Activated CD8-positive, alpha-beta T cell treated with anti-CD3 and anti-CD28 coated beads for 36 hours (primary cell): ENCODE measurements around the gene PDCD10. TPM values are rescaled to one million over a fixed set of nuclear protein-coding genes. Genes with fewer than 3 reads are reported as not detected.

Experiments used
- ATAC-seq: fragments of 200-7000 bp; cut with Tn5 transposase; one replicate; pipeline ENCODE4 v1.10.0; 2021; ENCODE audit warnings: mild to moderate bottlenecking, moderate library complexity
- CTCF ChIA-PET: fragments of 350-600 bp; sonication (Branson Sonifier 250); formaldehyde crosslinking; loops from one replicate; lab custom pipeline; 2021; ENCODE audit warnings: antibody characterized with exemption; lab: Charles Lee
- POLR2A ChIA-PET: fragments of 350-600 bp; sonication (Branson Sonifier 250); formaldehyde crosslinking; loops from one replicate; lab custom pipeline; 2021; ENCODE audit warnings: antibody characterized with exemption; lab: Charles Lee
- DNase-seq: peaks from one replicate; pipeline ENCODE4 v3.0.0-alpha.2; 2020
- H3K27ac Mint-ChIP-seq: one replicate; pipeline ENCODE4 v1.8.0; 2021; ENCODE audit warnings: mild to moderate bottlenecking, mixed read lengths
- H3K27me3 Mint-ChIP-seq: one replicate; pipeline ENCODE4 v1.8.0; 2021; ENCODE audit warnings: mixed read lengths
- H3K36me3 Mint-ChIP-seq: one replicate; pipeline ENCODE4 v1.8.0; 2021; ENCODE audit warnings: low read depth, mixed read lengths
- H3K4me1 Mint-ChIP-seq: one replicate; pipeline ENCODE4 v1.8.0; 2021; ENCODE audit warnings: low read depth, mixed read lengths
- H3K4me3 Mint-ChIP-seq: one replicate; pipeline ENCODE4 v1.8.0; 2021; ENCODE audit warnings: mild to moderate bottlenecking, moderate library complexity, mixed read lengths
- H3K9me3 Mint-ChIP-seq: one replicate; pipeline ENCODE4 v1.8.0; 2021; ENCODE audit warnings: mixed read lengths
- intact Hi-C: fragments of 100-400 bp; cut with micrococcal nuclease; formaldehyde crosslinking; loops from one replicate; pipeline ENCODE4 v1.10.0; 2022
- total RNA-seq, 2 experiments: library from RNA; stranded (reverse); gene quantifications; one replicate each; pipeline ENCODE4 v1.2.3, GENCODE V29; 2021
- TF ChIP-seq, protein P1 (sequence below): fragments of 200-600 bp; IDR thresholded peaks from one replicate; pipeline ENCODE4 v1.8.0; 2022; ENCODE audit warnings: antibody characterized with exemption, mild to moderate bottlenecking

PDCD10 gene
- total RNA-seq, 2 experiments from 2014 or later: 68.9 to 74.0 TPM

GRCh38 chr3:167684388-167684993 lies 50.2 kb downstream of the PDCD10 start:
- POLR2A ChIA-PET: no interaction called here
- H3K4me1 Mint-ChIP-seq: peaks cover 5% of the 10 kb centered on the region
- H3K9me3 Mint-ChIP-seq: no peaks in the 10 kb centered on the region
- peaks cover 19% of the 10 kb centered on the region for H3K36me3 Mint-ChIP-seq
- H3K4me3 Mint-ChIP-seq: no peak overlapping the region
- no peaks in the 10 kb centered on the region for H3K27me3 Mint-ChIP-seq
- no peak overlapping the region for H3K27ac Mint-ChIP-seq
- intact Hi-C loops: loop anchor here (5.0 kb wide), 1 partner anchor 302 kb away; the partner anchor contains the start of gene ZBBX
- TF ChIP-seq, protein P1, sequence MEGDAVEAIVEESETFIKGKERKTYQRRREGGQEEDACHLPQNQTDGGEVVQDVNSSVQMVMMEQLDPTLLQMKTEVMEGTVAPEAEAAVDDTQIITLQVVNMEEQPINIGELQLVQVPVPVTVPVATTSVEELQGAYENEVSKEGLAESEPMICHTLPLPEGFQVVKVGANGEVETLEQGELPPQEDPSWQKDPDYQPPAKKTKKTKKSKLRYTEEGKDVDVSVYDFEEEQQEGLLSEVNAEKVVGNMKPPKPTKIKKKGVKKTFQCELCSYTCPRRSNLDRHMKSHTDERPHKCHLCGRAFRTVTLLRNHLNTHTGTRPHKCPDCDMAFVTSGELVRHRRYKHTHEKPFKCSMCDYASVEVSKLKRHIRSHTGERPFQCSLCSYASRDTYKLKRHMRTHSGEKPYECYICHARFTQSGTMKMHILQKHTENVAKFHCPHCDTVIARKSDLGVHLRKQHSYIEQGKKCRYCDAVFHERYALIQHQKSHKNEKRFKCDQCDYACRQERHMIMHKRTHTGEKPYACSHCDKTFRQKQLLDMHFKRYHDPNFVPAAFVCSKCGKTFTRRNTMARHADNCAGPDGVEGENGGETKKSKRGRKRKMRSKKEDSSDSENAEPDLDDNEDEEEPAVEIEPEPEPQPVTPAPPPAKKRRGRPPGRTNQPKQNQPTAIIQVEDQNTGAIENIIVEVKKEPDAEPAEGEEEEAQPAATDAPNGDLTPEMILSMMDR: peak; percentile 83
- CTCF ChIA-PET: interaction anchor here (0.7 to 3.2 kb wide), 22 partner anchors 9 to 305 kb away, joined by 3 to 25 read pairs (median 4); partner anchors contain the start of genes PDCD10, SERPINI1, WDR49 and ZBBX
- DNase-seq (peak; percentile 61), ATAC-seq (peak; percentile 74)

DNA sequence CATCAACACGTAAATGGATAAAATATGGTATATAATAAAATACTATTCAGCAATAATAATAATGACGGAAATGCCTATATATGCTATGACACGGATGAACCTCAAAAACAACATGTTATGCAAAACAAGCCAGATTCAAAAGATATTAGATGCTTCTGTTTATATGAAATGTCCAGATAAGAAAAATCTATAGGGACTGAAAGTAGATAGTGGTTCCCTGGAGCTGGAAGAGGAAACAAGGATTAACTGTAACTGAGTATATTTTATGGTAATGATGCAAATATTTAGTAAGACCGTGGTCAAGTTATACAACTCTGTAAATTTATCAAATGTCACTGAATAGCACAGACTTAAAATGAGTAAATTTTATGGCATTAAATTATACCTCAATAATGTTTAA lies 55.2 kb downstream of the PDCD10 start:
- no peaks in the 10 kb centered on the region for H3K27me3 Mint-ChIP-seq
- ATAC-seq (no peak), DNase-seq (no peak)
- no peaks in the 10 kb centered on the region for H3K4me1 Mint-ChIP-seq
- ChIA-PET POLR2A (no interaction called here), CTCF (no interaction called here)
- peaks cover 51% of the 10 kb centered on the region for H3K36me3 Mint-ChIP-seq
- H3K4me3 Mint-ChIP-seq: no peak overlapping the region
- no peak overlapping the region for H3K27ac Mint-ChIP-seq
- H3K9me3 Mint-ChIP-seq: peaks cover 5% of the 10 kb centered on the region
- TF ChIP-seq, protein P1: no peak
- intact Hi-C loops: no loop called here

- H3K4me3 Mint-ChIP-seq: no peak overlapping the region
- H3K27me3 Mint-ChIP-seq: no peaks in the 10 kb centered on the region
- TF ChIP-seq, protein P1: no peak
- no peak overlapping the region for H3K27ac Mint-ChIP-seq
- H3K36me3 Mint-ChIP-seq: peaks cover 59% of the 10 kb centered on the region
- POLR2A ChIA-PET: no interaction called here
- intact Hi-C loops: no loop called here
- no peak for DNase-seq
- no peaks in the 10 kb centered on the region for H3K4me1 Mint-ChIP-seq
- CTCF ChIA-PET: interaction anchor here (3.1 kb wide), 1 partner anchor 9 kb away, joined by 25 read pairs; no protein-coding TSS in a partner anchor
- peaks cover 11% of the 10 kb centered on the region for H3K9me3 Mint-ChIP-seq
- ATAC-seq: no peak
Observed at GRCh38 chr3:167675848-167676247, 58.8 kb downstream of the PDCD10 start.

DNA sequence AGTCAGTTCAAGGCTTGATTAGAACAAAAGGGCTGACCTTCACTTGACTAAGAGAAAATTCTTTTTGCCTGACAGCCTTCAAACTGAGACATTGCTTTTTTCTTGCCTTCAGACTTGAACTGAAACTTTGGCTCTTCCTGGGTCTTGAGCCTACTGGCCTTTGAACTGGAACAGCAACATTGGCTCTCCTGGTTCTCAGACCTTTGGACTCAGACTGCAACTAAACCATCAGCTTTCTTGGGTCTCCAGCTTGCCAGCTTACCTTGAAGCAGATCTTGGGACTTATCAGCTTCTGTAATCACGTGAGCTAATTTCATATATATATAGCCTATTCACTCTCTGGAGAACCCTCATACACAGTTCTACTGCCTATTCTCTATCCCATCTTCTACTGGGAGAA lies 61.5 kb downstream of the PDCD10 start:
- TF ChIP-seq, protein P1: no peak
- DNase-seq: no peak
- intact Hi-C loops: no loop called here
- H3K4me1 Mint-ChIP-seq: no peaks in the 10 kb centered on the region
- CTCF ChIA-PET: interaction anchor here (1.4 to 3.1 kb wide), 2 partner anchors 11 to 293 kb away, joined by 4 to 25 read pairs; partner anchors contain the start of gene ZBBX
- H3K27ac Mint-ChIP-seq: no peak overlapping the region
- peaks cover 11% of the 10 kb centered on the region for H3K9me3 Mint-ChIP-seq
- no peak overlapping the region for H3K4me3 Mint-ChIP-seq
- POLR2A ChIA-PET: no interaction called here
- ATAC-seq: no peak
- H3K36me3 Mint-ChIP-seq: peaks cover 48% of the 10 kb centered on the region
- H3K27me3 Mint-ChIP-seq: no peaks in the 10 kb centered on the region

- CTCF ChIA-PET: no interaction called here
- H3K36me3 Mint-ChIP-seq: peaks cover 41% of the 10 kb centered on the region
- no peak overlapping the region for H3K4me3 Mint-ChIP-seq
- peaks cover 9% of the 10 kb centered on the region for H3K9me3 Mint-ChIP-seq
- intact Hi-C loops: no loop called here
- no peak for ATAC-seq
- H3K4me1 Mint-ChIP-seq: no peaks in the 10 kb centered on the region
- no peak for DNase-seq
- no peaks in the 10 kb centered on the region for H3K27me3 Mint-ChIP-seq
- TF ChIP-seq, protein P1: no peak
- no peak overlapping the region for H3K27ac Mint-ChIP-seq
- POLR2A ChIA-PET: no interaction called here
Observed at GRCh38 chr3:167671878-167672427, 62.7 kb downstream of the PDCD10 start.
